ENCODE results near the gene CFAP73.

CFAP73 gene

DNA sequence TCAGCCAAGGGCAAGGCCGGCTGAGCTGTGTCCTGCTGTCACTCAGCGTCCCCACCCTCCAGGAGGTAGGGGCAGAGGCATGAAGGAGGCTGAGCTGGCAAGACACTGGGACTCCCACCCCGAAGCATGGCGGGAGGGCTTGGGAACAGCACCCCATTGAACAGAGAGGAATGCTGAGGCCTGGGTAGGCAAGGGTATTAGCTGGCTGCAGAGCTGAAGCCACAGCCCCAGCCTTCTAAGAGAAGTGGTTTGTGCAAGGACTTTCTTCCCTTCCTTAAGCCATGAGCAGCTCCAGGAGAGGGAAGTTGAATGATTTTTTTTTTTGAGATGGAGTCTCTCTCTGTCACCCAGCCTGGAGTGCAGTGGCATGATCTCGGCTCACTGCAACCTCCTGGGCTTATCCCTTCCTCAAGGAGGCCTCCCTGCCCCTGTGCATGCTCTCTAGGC lies 6.6 kb upstream of the CFAP73 start:
- no peak for DNase-seq

DNA sequence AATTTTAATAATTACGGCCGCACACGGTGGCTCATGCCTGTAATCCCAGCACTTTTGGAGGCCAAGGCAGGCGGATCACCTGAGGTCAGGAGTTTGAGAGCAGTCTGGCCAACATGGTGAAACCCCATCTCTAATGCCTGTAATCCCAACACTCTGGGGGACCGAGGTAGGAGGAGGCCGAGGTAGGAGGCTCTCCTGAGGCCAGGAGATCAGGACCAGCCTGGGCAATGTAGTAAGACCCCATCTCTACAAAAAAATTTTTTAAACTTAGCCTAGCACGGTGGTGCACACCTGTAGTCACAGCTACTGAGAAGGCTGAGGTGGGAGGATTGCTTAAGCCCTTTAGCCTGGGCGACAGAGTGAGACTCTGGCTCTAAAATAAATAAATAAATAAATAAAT lies 5.6 kb upstream of the CFAP73 start:
- no peak for DNase-seq

DNA sequence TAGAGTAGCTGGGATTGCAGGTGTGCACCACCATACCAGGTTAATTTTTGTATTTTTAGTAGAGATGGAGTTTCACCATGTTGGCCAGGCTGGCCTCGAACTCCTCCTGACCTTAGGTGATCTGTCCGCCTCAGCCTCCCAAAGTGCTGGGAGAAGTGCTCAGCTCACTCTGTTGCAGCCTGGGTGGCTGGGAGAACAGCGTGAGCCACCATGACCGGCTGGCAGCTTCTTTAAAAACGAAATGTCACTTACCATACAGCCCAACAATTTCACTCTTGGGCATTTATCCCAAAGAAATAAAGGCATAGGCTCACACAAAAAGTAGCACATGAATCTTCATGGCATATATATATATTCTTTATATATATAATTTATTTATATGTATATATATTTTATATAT lies 4.7 kb upstream of the CFAP73 start:
- no peak for DNase-seq

DNA sequence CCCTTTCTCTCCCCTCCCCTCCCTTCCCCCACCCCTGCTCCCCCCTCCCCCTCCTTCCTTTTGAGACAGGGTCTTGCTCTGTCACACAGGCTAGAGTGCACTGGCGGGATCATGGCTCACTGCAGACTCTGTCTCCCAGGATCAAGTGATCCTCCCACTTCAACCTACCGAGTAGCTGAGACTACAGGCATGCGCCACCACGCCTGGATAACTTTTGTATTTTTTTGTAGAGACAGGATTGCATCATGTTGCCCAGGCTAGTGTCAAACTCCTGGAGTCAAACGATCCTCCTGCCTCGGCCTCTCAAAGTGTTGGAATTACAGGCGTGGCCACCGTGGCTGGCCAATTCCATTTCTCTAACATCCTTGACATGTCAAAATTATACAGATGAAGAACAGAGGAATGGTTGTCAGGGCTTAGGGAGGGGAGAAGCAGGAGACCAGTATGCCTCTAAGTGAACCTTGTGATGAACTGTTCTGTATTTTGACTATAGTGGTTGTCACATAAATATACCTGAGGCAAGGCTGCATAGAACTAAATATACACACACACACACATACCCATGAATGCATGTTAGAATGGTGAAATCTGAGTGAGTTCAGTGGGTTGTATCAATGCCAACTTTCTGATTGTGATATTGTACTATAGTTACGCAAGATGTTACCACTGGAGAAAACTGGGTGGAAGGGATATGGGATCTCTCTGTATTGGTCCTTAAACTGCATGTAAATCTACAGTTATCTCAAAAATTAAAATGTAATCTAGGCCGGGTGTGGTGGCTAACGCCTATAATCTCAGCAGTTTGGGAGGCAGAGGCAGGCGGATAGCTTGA lies 3.6 kb upstream of the CFAP73 start:
- no peak for DNase-seq

DNA sequence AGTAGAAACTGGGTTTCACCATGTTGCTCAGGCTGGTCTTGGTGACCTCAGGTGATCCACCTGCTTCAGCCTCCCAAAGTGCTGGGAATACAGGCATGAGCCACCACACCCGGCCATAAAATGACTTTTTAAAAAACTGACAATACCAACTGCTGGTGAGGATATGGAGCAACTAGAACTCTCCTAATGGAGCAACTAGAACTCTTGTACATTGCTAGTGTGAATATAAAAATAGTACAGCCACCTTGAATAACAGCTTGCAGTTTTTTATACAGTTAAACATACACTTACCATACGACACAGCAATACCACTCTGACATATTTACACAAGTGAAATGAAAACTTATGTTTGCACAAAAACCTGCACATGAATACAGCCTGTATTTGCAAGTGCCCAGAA lies 2.5 kb upstream of the CFAP73 start:
- DNase-seq: no peak

DNA sequence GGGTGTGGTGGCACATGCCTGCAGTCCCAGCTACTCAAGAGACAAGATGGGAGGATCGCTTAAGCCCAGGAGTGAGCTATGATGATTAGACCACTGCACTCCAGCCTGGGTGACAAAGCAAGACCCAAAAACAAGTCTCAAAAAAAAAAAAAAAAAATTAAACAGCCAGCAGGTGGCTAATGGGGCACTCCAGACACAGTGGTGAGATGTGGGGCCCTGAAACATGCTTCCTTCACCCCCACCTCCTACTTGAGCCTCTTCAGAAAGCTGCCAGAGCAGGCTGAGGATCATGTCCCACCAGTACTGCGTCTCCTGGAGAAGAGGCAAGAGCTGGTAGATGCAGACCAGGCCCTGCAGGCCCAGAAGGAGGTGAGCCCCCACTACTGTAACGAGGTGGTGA lies 2.1 kb downstream of the CFAP73 start:
- DNase-seq: no peak

DNA sequence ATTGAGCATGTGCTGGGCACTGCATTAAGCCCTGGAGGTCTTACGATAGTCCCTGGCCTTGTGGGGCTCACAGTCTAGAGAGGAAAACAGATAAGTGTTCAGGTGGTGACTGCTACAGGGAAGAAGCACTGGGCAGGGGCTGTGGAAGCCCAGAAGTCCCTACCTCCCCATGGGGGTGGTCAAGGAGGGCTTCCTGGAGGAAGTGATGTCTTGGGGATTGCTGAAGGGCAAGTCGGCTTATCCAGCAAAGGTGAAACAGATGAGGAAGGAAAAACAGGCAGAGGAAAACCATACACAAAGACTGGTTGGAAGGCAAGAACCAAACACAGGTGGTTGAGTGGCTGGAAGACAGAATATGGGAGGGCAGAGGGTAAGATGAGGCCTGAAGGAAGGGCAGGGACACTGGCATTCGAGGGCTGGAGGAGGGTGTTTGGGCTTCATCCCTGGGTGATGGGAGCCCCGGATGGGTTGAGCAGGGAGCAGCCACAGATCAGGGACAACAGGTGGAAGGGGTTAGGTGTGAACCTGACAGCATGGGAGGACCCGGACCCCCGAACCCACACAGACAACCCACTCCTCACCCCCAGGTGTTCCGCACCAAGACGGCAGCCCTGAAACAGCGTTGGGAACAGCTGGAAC lies 2.8 kb downstream of the CFAP73 start:
- DNase-seq: no peak

DNA sequence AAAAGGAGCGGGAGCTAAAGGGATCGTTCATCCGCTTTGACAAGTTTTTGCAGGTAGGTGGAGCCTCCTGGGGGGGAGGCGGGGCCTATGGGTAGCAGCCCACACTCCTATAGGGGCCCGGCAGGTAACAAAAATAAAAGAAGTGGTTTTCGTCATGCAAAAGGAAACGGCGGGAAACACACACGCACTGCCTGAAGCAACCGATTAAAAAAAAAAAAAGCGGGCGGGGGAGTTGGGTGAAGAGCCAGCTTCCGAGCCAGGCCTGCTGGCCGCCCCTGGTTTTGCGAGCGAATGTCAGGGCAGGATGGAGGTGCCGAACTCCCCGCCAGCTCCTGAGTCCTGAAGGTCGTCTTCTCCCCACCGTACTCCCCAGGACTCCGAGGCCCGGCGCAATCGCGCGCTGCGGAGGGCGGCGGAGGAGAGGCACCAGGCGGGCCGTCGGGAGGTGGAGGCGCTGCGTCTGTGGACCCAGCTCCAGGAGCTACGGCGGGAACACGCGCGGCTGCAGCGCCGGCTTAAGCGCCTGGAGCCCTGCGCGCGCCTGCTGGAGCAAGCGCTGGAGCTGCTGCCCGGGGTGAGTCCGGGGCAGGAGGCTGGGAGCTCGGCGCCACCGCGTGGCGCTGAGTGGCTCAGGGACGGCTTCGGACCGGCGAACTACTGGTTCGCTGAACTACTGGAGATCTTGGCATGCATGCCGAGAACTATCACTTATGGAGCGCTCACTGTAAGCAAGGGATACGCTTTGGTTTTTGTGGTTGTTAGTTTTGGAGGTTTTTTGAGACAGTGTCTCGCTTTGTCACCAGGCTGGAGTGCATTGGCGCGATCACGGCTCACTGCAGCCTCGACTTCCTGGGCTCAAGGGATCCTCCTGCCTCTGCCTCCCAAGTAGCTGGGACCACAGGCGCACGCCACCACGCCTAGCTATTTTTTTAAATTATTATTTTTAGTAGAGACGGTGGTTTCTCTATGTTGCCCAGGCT lies 3.6 kb downstream of the CFAP73 start:
- peak; percentile 83 for DNase-seq

DNA sequence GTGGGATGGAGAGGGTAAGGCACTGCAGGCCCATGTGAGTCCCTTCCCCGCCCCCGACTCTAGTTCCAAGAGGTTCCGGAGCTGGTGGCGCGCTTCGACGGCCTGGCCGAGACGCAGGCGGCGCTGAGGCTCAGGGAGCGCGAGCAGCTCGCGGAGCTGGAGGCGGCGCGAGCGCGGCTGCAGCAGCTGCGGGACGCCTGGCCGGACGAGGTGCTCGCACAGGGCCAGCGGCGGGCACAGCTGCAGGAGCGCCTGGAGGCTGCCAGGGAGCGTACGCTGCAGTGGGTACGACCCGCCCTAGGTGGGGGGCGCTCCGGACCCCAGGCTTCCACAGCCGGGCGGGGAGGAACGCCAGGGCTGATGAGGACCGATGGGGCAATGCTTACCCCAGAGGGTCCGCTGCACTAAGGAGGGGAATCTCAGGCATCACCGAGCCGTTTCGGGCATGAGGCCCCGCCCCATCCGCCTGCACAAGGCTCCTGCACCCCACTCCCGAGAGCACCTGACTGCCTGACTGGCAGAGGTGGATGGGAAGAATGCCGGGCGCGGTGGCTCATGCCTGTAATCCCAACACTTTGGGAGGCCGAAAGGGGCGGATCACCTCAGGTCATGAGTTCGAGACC lies 4.9 kb downstream of the CFAP73 start:
- peak; percentile 31 for DNase-seq

DNA sequence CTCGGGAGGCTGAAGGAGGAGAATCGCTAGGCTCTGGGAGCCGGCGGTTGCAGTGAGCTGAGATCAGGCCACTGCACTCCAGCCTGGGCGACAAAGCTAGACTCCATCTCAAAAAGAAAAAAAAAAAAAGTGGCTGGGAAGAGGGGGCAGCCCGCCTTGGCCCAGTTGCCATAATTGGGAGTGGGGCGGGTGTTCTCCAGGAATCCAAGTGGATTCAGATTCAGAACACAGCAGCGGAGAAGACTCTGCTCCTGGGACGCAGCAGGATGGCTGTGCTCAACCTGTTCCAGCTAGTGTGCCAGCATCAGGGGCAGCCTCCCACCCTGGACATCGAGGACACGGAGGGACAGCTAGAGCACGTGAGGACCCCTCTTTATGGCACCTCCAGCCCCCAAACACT lies 5.5 kb downstream of the CFAP73 start:
- no peak for DNase-seq

DNA sequence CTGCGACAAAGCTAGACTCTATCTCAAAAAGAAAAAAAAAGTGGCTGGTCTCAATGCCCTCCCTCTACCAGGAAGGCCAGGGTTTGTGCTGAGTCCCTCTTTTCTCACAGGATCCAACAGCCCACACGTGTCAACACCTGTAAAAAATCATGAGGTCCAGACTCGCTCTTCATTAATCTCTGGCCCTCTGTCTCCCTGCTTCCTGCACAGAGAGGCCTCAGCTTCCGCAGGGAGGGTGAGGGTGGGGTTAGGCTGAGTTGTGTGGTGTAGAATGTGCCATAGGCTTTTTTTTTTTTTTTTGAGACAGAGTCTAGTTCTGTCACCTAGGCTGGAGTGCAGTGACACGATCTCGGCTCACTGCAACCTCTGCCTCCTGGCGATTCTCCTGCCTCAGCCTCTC lies 6.1 kb downstream of the CFAP73 start:
- no peak for DNase-seq

DNA sequence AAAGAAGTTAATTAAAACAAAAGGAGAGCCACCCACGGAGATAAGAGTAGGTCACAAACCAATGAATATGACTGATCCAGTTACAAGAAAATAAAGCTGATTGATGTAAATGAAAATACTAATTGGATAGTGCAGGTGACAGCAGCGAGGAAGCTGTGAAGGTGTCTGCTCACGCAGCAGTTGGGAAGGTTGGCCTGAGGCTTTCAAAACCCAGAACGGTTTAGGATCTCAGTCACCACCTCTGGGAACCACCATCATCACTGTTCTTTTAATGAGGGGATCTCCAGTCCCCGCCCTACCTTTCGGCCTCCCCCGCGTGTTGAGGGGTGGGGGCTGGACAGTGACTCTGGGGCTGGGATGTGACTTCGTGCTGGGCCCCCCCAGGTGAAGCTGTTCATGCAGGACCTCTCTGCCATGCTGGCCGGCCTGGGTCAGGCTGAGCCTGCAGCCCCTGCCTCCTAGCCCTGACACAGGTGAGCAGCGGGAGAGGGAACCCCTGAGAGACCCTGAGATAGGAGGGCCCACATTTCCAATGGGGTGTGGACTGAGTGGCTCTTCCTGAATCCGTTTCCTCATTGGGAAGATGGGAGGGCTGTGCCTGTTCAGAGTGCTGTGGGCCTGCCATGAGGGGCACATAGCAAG lies 7.8 kb downstream of the CFAP73 start:
- DNase-seq: no peak

DNA sequence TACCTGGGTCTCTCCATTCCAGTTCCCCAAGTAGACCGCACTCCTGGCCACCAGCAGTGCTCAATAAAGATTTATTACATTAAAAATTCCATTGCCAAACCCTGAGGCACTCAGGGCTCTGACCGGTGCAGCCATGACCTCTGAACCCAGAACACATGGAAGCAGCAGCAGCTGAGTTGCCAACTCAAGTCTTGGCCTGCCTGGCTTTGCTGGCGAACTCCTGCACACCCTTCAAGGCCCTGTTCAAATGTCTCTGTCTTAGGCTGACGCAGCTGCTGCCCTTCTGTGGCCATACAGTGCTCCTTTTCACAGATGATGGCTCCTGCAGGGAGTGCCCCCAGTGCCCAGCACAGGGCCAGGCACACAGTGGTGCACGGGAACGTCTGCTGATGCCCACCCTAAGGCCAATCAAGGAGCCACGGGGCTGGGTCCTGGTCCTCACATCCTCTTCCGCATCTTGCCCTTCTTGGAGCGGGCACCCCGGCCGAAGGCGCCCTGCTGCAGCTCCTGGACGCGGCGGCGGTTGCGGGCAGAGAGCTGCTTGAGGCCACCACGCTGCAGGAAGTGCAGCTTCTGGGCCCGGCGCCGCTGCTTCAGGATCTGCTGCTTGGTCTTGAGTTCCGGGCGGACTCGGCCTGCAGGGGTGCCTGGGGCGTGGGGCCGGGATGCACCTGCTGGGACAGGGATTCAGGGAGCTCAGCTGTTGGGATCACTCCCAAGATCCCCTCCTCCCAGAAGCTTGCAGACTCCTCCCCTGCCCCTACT lies 9.1 kb downstream of the CFAP73 start:
- DNase-seq: no peak

DNA sequence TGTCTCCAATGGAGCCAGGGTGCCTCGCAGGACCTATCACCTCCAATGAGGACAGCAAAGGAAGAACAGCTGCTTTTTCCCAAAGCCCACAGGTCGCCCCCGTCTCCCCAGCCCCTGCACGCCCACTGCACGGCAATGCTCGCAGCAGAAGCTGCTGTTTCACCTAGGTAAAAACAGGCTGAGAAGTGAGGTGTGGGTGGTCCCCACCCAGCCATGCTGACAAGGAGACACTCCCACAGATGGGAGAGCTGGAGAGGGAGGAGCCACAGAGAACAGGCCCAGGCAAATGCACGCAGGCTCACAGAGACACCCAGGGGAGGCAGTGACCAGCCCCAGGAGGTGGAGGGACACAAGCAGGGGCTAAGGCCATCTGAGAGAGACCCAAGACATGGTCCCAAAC lies 10.4 kb downstream of the CFAP73 start:
- DNase-seq: no peak

DNA sequence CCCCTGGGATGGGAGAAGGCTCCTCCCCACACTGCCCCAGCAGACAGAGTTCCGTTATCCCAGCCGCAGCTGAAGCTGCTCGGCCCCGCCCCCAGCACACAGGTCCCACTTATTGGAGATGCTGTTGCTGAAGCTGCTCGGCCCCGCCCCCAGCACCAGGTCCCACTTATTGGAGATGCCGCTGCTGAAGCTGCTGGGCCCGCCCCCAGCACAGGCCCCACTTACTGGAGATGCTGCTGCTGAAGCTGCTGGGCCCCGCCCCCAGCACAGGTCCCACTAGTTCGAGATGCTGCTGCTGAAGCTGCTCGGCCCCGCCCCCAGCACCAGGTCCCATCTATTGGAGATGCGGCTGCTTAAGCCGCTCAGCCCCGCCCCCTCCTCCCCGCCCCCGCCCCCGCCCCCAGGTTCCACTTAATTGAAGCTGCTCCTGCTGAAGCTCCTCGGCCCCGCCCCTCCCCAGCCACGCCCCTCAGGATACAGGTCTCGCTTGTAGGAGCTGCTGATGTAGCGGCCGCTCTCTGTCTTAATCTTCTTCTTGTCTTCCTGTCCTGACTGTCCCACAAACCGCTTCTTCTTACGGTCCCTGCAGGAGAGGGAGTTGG lies 12.0 kb downstream of the CFAP73 start:
- DNase-seq: no peak

DNA sequence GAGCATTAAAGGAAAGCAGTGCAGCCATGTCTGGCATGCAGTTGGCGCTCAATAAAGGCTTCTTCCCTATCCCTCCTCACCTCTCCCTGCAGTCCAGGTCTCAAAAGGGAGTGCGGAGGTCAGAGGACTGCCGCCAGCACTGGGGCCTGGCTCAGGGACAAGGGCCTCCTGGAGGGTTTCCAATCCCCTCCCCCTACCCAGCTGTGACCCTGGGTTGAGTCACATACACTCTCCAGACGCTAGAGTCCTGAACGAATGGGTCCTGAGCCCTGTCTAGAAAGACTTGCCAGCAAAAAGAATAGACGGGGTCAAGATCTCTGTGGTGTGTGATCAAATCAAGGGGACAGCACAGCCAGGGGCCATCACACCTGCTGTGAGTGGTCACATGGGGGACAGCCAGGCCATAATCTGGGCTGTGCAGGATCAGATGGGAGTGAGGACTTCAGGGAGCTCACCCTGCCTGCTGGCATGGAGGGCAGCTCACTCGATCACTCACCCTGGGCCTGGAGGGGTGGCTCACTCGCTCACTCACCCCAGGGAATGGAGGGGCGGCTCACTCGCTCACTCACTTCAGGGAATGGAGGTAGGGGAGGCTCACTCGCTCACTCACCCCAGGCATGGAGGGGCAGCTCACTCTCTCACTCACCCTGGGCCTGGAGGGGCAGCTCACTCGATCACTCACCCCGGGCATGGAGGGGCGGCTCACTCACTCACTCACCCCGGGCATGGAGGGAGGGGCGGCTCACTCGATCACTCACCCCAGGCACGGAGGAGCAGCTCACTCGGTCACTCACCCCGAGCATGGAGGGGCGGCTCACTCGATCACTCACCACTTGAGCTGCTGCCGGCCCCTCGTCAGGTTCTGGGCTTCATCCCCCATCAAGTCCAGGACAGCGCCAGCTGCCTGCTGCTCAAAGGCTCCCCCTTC lies 12.8 kb downstream of the CFAP73 start:
- no peak for DNase-seq

DNA sequence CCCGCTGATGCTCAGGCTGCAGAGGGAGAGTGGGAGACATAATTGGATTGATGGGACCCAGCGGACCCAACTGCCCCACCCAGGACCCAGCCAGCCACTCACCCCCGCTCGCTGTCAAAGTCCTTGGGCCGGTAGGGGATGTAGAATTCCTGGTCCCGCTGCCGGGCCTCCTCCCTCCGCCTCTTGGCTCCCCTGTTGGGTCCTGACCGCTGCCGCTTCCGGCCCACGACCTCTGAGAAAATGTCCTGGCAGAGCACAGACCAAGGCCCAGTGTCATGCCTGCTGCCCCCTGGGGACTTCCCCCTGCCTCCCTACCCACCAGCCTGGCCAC lies 13.5 kb downstream of the CFAP73 start:
- DNase-seq: no peak

DNA sequence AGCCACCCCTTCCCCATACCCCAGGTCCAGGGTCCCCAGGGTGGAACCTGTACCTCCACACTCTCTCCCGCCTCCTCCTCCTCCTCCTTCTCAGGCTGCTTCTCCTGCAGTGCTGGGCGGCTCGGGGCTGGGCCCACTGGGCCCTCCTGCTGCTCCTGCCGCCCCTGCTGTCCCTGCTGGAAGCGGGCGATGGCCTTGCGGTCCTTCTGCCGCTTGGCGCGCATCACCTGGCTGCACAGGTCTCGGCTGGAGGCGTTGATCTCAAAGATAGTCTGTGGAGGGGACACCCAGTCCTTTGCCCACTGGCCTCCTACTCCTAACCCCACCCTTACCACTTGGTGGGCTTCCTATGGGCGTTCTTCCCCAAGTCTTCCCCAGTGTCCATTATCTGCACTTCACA lies 14.5 kb downstream of the CFAP73 start:
- no peak for DNase-seq

DNA sequence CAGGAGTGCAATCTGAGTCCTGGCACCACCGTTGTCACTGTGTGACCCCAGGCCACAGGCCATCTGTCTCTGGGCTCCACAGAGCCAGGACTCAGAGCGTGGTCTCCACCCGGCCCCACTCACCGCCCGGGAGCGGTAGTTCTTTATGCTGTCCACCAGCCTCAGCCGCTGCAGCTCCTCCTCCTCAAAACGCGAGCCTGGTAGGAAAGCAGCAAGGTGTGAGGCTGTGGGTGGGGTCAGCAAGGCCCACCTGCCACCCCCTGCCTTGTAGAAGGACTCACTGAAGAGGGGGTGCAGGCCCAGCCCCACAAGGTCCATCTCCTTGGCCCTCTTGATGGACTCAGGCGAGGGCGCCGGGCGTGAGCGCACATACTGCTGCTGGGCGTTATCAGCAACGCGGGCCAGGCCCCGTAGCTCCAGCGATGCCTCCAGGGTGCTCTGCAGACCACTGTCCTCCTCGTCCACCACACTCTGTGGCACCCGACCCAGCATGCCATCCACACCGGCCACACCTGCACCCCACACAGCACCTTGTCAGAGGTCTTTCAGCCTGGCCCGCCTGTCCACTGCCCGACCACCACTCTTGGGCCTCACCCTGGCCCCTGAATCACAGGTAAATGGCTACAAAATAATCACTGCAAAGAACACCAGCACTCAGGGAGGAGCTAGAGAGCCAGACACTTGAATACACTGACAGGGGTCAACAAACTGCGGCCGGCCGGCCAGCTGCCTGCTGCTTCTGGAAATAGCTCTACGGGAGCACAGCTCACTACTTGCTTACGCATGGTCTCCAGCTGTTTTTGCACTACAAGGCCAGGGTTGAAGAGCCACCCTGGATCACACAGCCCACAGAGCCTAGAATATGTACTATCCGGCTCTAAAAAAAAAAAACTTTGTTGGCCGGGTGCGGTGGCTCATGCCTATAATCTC lies 16.3 kb downstream of the CFAP73 start:
- DNase-seq: no peak

All from CD4-positive, alpha-beta T cell treated with Interleukin-6 for 4 hours (primary cell).